Fibroblast of upper back skin (primary cell): Measurements from ENCODE around the gene GAS2L1.
A peak's percentile ranks its signal among the peaks of the same experiment; 100 is the strongest.
"Not testable (repeated sequence)": the region's sequence is repeated elsewhere in the genome, so short reads cannot be mapped to it uniquely, and the experiment has no call there.

Source experiments
- DNase-seq: peaks from one replicate; pipeline ENCODE4 v3.0.0-alpha.2; 2013

The GAS2L1 gene

GRCh38 chr22:29343313-29343805, 36.9 kb downstream of the GAS2L1 start:
- DNase-seq = peak; percentile 75

DNA sequence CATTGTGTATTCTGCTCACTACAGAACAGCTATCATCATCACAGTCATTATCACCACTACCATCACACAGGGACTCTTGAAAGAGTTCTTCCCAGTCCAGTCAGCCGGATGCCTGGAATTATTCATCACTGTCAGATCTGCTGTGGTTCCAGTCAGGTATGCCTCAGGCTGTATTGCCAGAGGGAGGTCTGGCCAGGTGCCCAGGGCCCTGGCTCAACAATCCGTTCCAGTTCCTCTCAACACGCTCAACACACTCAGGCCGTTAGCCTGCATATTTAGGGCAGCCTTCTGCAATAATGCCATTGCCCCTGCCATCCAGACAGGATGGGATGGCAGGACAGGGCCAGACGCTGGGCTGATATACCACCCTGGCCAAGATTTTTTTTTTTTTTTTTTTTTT, 37.7 kb downstream of the GAS2L1 start:
- peak; percentile 96 for DNase-seq

DNA sequence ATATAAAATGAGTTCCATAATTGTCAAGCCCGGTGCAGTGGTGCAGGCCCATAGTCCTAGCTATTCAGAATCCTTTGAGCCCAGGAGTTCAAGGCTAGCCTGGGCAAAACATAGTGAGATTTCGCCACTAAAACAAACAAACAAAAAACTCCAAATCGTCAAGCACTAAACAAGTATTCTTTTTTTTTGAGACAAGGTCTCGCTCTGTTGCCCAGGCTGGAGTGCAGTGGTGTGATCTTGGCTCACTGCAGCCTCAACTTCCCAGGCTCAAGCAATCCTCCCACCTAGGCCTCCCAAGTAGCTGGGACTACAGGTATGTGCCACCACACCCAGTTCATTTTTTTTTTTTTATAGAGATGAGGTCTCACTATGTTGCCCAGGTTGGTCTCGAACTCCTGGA, 38.4 kb downstream of the GAS2L1 start:
- DNase-seq = not testable (repeated sequence)

DNA sequence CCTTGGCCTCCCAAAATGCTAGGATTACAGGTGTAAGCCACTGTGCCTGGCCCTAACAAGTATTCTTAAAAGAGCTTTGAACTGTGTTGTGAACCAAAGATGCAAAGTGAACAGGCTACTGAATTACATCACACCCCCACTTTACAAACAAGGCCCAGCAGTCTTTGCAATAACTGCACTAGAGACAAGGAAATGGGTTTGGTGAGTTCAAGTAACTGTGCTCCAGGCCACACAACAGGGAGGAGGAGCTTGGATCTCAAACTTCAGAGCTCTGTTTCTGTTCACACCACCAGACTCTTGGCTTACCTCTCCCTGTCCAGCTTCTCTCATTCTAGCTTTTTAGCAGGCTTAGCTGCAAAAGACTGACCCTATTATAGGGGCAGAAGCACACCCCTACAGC, 39.5 kb downstream of the GAS2L1 start:
- DNase-seq = no peak

GRCh38 chr22:29346659-29347058, 40.2 kb downstream of the GAS2L1 start:
- DNase-seq = no peak

DNA sequence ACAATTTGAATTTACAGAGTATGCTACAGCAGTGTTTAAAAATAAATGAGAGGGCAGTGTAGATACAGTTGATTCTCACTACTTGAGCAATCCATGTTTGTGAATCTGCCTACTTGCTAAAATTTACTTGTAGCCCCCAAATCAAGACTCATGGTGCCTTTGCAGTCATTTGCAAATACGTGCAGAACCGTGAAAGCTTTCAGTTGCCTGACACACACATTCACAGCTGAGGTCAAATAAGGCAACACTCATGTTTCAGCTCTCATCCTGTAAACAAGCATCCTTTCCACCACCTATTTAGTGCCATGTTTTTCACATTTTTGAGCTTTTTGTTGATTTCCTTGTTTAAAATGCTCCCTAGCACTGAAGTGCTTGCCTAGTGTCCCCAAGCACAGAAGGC, 41.6 kb downstream of the GAS2L1 start:
- DNase-seq = no peak

DNA sequence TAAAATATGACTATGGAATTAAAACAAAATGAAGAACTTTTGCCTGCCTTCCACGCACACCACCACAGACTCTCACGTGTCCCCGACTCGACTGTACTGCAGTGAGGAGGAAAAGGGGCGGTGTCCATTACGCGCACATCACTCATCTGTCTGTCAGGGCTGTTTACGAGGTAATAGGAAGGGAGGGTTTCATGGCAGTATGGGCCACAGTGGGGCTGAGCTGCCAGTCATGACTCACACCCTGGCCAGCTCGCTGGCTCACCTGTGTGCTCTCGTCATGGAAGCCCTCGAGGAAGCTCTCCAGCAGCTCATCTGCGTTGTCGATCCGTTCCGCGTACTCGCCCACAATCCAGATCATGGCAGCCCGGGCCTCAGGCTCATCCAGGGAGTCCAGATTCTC, 42.5 kb downstream of the GAS2L1 start:
- no peak for DNase-seq

- no peak for DNase-seq
Observed at GRCh38 chr22:29351042-29351441, 44.6 kb downstream of the GAS2L1 start.

- no peak for DNase-seq
Observed at GRCh38 chr22:29351891-29352290, 45.4 kb downstream of the GAS2L1 start.

DNA sequence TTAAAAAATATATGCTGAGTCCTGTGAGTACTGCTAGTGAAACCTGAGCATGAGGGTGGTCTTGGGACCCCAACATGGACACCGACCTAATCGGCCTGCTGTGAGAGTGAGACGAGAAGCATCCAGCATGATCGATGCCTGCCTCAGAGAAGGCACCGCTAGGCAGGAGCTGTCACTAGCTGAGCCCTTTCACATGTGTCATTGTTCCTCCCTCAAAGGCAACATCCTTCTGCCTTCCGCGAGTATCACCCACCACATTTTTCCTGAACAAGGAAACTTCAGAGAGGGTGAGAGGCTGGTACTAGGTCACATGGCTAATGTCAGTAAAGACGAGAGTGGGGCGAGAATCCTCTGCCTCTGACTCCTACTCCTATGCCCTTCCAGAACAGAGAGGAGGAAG, 46.3 kb downstream of the GAS2L1 start:
- DNase-seq = no peak

- DNase-seq = no peak
Observed at GRCh38 chr22:29353286-29353685, 46.8 kb downstream of the GAS2L1 start.

- no peak for DNase-seq
Observed at GRCh38 chr22:29353860-29354259, 47.4 kb downstream of the GAS2L1 start.

- not testable (repeated sequence) for DNase-seq
Observed at GRCh38 chr22:29357193-29357890, 50.9 kb downstream of the GAS2L1 start.

DNA sequence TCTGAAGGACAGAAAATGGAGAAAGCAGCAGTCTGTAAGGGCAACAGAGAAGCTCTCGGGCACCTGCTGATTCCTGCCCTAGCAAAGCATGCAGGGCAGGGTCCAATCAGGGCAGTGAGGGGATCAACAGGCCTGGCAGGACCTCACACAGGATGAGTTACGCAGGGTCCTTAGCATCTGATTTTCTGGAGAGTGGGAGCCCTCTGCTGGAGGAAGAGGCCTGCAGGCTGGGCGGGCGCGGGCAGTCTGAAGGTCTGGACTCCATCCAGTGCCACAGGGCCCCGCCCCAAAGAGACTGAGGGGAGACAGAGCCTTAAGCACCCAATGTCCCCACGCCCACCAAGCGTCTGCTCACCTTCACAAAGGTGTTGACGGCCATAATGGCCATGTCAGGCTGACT, 53.0 kb downstream of the GAS2L1 start:
- DNase-seq = peak; percentile 66
